ENCODE results near the gene COL4A2. TPM values are rescaled to one million over a fixed set of nuclear protein-coding genes. Genes with fewer than 3 reads are reported as not detected.

The COL4A2 gene
- total RNA-seq, 4 donors from 2014 or later, result 655 to 1,231 (median 912) TPM

DNA sequence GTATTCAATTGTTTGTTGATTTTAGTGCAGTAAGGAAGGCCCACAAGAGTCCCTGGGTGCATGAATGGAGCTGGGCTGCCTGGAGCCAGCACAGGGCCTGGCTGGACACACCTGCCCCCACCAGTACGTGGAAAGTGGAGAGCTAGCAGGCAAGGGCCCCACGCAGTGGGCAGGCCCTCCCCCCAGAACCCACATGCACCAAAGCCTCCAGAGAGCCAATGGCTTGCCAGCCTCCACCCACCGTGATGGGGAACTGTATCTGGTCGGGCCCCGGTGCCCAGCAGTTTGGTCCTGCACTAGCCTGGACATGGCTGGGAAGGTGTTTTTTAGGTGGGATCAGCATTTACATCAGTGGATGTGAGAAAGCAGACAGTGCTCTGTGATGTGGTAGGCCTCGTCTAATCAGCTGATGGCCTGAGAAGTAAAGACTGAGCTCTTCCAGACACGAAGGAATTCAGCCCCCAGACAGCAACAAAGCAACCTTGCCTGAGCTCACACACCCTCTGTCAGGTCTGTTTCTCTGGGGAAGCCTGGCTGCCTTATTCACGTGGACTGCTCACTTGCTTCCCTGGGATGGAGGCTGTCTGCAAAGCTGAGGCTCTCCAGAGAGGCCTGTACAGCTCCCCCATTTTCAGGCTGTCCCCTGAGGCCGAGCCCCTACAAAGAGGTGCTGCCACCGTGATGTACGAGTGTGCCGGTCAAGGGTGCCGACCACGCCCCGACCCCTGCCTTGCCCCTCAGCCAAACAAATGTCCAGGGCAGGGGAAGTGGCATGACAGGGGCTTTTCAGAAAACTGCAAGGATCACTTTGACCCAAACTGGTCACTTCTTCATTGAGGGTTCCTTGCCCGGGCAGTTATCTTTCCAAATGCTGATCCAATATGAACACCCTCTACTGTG lies 226.9 kb downstream of the COL4A2 start:
- TF ChIP-seq, protein P1, sequence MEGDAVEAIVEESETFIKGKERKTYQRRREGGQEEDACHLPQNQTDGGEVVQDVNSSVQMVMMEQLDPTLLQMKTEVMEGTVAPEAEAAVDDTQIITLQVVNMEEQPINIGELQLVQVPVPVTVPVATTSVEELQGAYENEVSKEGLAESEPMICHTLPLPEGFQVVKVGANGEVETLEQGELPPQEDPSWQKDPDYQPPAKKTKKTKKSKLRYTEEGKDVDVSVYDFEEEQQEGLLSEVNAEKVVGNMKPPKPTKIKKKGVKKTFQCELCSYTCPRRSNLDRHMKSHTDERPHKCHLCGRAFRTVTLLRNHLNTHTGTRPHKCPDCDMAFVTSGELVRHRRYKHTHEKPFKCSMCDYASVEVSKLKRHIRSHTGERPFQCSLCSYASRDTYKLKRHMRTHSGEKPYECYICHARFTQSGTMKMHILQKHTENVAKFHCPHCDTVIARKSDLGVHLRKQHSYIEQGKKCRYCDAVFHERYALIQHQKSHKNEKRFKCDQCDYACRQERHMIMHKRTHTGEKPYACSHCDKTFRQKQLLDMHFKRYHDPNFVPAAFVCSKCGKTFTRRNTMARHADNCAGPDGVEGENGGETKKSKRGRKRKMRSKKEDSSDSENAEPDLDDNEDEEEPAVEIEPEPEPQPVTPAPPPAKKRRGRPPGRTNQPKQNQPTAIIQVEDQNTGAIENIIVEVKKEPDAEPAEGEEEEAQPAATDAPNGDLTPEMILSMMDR (IDR thresholded peaks at IDR 0.05; ENCODE audit: low read depth), result no peak

DNA sequence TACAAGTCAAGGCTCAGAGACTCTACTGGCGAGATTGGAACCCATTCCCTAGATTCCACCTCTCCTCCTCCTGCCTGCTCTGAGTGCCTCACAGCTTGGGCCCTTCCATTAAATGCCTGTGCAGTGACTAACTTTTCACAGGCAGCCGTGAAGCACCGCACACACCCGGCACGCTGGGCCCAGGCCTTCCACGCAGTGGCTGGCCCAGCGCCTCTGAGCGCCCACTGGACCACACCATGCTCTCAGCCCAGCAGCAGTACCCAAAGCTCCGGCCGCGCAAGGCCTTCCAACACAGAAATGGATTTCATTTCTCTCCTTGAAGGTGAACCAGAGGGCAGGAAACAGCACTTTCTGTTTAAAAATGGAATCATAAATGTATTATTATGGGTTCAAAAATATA lies 228.4 kb downstream of the COL4A2 start:
- TF ChIP-seq, protein P1 (IDR thresholded peaks at IDR 0.05; ENCODE audit: low read depth), result no peak

DNA sequence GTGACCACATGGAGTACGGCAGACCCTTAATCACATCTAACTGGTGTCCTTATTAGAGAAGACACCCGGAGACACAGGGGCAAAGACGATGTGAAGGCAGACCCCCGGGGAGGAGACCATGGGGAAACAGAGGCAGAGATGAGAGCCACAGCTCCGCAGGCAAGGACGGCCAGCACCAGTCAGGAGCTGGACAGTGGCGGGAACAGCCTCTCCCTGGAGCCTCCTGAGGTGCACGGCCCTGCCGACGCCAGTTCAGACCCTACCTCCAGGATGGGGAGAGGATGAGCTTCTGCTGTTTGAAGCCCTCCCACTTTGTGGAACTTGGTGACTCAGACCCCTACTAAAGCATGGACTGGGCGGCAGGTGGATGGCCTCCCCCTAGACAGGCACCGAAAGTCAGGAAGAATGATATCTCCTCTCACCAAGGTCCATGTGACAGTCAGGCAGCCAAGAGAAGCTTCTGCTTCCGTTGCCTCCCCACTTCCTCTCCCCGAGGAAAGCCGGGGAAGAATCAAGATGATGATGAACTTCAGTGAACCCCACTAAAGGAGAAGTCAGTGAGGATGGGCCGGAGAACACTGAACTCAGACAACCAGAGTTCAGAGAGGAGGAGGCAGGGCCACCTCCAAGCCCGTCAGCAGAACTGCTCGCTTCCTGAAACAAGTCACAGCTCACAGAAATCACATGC lies 229.1 kb downstream of the COL4A2 start:
- TF ChIP-seq, protein P1 (IDR thresholded peaks at IDR 0.05; ENCODE audit: low read depth), result no peak

DNA sequence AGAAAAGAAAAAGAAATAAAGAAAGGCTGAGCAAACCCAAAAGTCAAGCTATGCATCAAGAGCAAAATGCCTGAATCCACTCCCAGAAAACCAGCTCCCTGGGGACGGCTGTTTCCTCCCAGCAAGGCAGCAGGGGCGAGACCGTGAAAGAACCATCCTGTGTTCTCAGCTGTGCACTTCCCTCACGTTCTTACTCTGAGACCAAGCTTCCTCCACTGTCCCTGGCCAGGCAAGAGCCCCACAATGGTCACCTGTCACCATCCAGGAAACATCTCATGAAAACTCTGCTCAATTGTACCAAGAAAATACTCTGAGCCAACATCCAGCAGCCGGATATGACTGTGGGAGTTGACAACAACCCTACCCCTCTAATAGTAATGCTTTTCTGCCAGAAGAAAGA lies 231.5 kb downstream of the COL4A2 start:
- TF ChIP-seq, protein P1 (IDR thresholded peaks at IDR 0.05; ENCODE audit: low read depth), result no peak

DNA sequence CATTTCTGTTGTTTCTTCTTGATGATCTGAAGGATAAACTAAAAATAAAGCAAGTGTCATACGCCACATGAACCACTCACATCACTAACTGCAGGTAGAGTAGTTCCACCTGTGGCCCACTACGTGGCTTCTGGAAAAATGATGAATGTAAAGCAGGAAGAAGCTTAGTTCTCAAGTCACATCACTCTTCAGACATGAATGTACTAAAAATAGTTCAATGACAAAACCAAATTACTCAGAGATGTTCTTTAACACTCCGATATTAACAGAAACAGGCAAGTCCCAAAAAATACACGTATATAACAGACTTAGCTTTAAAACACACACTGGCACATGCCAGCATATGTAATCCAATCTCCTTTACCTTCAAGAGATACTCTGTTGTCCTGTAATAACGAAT lies 232.8 kb downstream of the COL4A2 start:
- TF ChIP-seq, protein P1 (IDR thresholded peaks at IDR 0.05; ENCODE audit: low read depth), result no peak

DNA sequence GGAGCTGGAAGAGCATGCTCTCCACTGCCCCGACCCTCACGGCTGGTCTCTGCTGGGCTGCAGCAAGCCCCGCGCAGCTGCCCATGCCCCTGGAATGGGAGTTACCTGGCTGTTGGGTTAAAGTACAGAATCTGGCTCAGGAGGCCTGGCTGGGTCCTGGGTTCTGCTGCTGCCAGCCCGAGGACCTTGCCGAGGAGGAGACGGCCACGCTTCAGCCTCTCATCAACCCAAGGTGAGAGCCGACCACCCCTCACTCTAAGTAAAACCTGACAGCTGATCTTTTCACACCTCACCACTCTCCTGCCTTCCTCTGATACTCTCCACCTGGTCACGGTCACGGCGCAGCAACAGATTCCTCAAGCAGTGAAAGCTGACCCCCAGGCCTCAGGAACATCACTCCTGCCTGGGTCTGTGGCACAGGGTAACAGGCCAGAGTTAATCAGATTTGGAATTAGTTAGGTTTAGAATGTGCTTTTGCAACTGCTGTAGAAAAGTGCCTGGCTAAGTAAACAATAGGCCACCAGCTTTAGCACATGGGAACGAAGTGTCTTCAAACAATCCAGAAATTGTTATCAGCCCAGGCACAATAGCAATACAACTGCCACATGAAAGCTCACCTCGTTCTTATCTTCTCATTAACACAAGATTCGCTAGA lies 233.9 kb downstream of the COL4A2 start:
- TF ChIP-seq, protein P1 (IDR thresholded peaks at IDR 0.05; ENCODE audit: low read depth), result no peak

DNA sequence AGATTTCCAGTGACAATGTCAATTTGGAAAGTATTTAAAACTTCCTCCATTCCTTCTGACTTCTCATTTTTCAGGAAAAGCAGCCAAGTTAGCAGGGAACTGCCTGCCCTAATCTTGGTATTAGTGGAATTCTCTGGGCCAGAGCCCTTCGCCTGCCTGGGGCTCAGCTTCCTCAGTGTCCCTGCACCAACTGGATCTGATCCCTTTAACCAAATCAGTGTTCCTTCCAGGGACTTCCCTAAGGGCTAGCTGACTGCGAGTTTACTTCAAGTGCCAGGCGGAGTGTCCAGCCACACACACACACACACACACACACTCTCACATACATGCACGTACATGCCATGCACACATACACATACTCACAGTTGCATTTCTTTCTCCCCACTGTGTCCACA lies 234.4 kb downstream of the COL4A2 start:
- TF ChIP-seq, protein P1 (IDR thresholded peaks at IDR 0.05; ENCODE audit: low read depth), result no peak
